ENCODE results near the gene TRMT5.

TRMT5 gene

DNA sequence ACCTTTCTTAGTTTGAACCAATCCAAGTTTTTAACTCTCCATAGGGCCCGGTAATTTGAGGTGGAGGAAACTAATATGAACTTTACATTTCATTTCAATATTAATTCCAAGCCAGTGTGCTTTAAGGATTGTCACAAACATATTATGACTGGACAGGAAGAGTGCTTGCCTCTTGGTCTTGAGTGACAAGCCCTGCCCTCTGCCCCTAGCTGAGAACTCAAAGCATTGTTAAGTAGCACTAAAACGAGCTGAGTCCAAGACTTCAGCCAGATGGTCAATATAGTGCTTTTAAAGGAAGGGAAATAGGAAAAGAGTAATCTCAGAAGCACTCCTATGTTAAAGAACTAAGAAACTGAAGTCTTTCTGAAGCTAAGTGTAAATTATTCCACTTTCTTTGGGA lies 17.1 kb downstream of the TRMT5 start:
- no peak for DNase-seq

DNA sequence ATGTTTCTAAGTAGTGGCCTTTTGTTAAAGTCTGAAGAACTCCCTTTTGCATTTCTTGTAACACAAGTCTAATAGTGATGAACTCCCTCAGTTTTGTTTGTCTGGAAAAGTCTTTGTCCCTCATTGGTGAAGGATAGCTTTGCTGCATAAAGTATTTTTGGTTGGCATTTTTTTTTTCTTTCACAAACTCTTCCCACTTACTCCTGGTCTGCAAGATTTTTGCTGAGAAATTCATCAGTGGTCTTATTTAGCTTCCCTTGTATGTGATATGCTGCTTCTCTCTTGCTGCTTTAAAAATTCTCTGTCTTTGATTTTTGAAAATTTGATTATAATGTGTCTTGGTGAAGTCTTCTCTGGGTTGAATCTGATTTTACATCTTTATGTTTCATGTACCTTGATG lies 22.7 kb downstream of the TRMT5 start:
- DNase-seq: no peak

DNA sequence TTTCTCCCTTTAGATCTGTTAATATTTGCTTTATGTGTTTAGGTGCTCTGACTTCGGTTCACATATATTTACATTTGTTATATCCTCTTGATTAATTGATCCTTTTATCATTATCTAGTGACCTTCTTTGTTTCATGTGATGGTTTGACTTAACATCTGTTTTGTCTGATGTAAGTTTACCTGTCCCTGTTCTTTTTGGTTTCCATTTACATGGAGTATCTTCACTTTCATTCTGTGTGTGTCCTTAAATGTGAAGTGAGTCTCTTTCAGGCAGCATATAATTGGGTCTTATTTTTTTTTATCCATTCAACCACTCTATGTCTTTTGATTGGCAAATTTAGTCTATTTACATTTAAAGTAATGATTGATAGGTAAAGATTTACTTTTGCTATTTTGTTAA lies 24.2 kb downstream of the TRMT5 start:
- no peak for DNase-seq

DNA sequence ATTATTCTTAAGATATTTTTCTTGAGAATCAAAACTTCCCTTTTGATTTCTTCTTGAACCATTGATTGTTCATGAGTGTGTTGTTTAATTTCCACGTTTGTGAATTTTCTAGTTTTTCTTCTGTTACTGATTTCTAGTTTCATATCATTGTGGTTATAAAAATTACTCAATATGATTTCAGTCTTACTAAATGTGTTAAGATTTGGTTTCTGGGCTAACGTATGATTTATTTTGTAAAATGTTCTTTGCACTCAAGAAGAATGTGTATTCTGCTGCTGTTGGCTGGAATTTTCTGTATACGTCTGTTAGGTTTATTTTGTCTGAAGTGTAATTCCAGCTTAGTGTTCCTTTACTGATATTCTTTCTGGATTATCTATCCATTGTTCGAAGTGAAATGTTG lies 24.7 kb downstream of the TRMT5 start:
- no peak for DNase-seq

DNA sequence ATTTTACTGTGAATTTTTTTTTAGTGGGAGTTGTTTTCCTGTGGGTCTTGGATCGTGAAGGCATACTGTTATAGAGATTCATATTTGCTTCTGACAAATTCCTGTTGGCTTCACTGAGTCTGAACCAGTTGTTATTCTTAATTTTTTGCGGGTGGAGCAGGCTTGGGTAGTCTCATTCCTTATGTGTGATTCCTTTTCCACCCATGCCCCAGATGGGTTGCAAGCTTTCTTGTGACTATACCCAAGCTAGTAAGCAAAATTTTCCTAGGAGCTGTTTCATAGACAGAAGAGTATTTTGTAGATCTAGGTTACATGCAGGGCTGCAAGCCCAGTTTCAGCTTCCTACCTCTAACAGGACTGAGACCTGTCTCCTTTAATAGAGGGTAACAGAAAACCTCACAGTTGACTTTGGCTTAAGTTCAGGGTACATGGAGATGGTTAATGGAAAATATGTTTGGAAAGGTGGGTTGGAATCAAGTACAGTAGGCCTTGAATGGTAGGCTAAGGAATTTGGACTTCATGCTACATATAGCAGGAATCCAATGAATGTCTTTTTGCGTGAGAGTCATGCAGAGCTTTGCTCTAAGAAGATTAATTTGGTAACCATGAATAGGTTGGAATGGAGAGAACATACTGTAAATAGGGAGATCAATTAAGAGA lies 29.0 kb downstream of the TRMT5 start:
- no peak for DNase-seq

DNA sequence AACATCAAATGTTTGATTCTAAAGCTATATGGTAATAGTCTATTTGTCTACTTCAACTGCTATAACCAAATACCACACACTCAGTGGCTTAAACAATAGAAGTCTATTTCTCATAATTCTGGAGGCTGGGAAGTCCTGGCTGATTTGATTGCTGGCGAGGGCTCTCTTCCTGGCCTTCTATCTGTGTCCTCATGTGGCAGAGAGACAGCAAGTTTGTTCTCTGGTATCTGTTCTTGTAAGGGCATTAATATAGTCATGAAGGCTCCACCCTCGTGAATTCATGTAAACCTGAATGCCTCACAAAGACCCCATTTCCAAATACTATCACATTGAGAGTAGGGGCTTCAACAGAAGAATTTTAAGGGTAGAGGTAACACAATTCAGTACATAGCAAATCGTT lies 34.1 kb downstream of the TRMT5 start:
- DNase-seq: no peak

- DNase-seq: no peak
Measured at GRCh38 chr14:60945984-60946383, 34.9 kb downstream of the TRMT5 start.

- DNase-seq: no peak
Measured at GRCh38 chr14:60944204-60944603, 36.7 kb downstream of the TRMT5 start.

- no peak for DNase-seq
Measured at GRCh38 chr14:60943637-60944032, 37.2 kb downstream of the TRMT5 start.

DNA sequence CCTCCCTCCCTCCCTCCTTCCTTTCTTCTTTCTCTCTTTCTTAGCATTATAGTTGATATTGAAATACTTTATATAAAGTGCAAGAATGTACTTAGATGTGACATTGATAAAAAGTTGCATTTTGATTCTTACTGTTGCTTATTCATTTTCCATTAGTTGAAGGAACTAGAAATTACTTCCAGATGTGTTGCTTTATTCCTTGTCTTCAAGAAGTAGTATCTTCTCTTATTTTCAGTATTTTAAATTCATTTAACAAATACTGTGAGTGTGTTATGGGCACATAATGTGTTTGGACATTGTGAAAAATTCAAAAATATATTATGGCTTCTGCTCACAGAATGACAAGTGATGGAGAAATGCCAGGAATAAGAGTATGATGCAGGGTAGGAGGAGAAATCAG lies 45.6 kb downstream of the TRMT5 start:
- DNase-seq: no peak

DNA sequence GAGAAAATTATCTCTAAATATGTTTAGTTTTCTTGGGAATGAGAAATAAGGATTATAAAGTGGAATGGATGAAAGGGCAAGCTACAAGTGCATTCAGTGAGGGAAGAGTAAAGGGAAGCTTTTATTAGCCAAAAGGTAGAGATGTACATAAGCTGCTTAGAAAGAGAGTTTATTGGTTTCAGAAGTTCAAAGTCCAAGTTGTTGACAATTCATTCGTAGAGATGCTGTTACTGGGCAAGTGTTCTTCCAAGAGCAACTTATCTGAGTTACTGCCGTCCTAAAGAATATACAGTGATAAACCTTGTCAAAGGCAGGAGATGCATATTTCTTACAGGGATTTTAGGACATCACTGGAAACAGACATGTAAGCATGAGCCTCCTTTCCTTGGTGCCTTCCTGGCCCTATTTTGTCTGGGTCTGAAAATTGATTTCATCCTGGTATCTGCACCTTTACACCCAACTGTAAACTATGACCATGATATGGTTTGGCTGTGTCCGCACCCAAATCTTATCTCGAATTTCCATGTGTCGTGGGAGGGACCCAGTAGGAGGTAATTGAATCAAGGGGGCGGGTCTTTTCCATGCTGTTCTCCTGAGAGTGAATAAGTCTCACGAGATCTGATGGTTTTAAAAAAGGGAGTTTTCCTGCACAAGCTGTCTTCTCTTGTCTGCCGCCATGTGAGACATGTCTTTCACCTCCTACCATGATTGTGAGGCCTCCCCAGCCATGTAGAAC lies 46.8 kb downstream of the TRMT5 start:
- DNase-seq: no peak

DNA sequence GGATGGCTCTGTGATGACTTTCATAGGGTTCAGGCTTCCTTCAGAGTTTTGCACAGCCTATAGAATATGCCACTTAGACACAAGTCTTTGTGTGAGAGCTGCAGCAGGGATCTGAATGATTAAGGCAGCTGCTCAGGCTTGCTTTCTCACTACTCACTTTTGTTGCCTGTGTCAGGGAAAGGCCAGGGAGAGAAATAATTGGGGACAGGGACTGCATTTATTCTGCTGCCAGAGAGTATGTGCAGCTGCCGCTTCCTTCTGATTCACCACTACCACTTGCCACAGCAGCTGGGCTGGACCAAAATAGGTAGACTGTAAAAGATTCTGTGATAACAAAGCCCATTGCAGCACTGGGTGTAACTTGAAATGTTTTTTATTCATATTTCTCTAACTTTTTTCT lies 49.7 kb downstream of the TRMT5 start:
- DNase-seq: no peak

GRCh38 chr14:60926002-60926401 lies 54.9 kb downstream of the TRMT5 start:
- no peak for DNase-seq

DNA sequence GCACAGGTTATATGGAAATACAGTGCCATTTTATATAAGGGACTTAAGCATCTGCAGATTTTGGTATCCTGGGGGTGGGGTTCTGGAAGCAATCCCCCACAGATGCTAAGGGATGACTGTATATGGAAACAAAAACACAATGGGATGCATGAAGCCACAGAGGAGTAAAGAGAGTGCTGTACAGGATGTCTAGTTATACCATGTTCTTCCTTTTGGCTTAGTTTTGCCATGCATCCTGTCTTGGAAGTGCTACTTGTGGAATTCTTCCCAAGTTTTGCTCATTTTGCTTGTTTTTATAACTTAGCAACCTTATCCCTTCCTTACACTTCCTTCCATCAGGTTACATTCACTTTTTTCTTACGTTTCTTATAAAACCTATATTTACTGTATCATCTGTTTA lies 55.6 kb downstream of the TRMT5 start:
- no peak for DNase-seq

DNA sequence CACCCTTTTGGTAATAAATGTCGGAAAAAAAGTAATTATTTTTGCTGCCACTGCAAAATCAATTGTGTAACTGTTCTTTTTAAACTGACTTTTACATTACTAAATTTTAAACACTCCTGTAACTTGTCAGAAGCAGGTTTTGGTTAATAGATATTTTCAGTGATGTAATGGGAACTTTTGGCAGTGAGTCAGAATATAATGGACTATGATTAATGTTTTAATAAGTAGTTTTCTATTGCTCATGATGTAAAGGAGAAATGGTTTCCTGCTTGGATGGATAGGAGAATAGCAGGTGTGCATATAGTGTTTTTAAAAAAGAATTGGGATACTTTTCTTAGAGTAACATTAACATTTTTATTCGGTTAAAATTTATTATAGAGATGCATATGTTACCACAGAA lies 58.8 kb downstream of the TRMT5 start:
- no peak for DNase-seq

Data from stimulated activated CD4-positive, alpha-beta T cell treated with anti-CD3 and anti-CD28 coated beads, Interleukin-4, amount 100 ng/mL, for 1 hour (primary cell).